Endometrium (tissue), 2 donors: ENCODE results near the gene MPL.

ENCODE experiments used
- FAIRE-seq: peaks from 2 replicates; lab custom pipeline; 2012; peaks lifted over from hg19 to GRCh38; lab: Jason Lieb, UNC
- donor health status: control.
- donor health status: control.

MPL gene

DNA sequence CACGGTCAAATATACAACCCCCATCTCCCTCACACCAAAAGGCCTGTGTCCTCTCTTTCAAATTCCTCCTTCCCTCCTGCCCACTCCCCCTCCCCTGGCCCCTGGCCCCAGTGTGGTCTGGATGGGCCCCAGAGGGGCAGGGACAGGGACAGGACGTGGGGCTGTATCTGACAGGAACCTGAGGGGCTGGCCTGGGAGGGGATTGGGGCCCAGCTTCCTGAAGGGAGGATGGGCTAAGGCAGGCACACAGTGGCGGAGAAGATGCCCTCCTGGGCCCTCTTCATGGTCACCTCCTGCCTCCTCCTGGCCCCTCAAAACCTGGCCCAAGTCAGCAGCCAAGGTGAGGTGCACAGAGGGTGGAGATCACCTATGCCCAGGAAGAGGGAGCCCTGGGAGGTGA, at the start of gene MPL:
TSS of gene MPL (plus strand) at position 231 of the 400 bp plus-strand sequence. CDS start at position 262, 31 bp downstream.
- FAIRE-seq, result no peak

- no peak for FAIRE-seq
Observed at GRCh38 chr1:43288058-43288784, 49.4 kb upstream of the MPL start.

DNA sequence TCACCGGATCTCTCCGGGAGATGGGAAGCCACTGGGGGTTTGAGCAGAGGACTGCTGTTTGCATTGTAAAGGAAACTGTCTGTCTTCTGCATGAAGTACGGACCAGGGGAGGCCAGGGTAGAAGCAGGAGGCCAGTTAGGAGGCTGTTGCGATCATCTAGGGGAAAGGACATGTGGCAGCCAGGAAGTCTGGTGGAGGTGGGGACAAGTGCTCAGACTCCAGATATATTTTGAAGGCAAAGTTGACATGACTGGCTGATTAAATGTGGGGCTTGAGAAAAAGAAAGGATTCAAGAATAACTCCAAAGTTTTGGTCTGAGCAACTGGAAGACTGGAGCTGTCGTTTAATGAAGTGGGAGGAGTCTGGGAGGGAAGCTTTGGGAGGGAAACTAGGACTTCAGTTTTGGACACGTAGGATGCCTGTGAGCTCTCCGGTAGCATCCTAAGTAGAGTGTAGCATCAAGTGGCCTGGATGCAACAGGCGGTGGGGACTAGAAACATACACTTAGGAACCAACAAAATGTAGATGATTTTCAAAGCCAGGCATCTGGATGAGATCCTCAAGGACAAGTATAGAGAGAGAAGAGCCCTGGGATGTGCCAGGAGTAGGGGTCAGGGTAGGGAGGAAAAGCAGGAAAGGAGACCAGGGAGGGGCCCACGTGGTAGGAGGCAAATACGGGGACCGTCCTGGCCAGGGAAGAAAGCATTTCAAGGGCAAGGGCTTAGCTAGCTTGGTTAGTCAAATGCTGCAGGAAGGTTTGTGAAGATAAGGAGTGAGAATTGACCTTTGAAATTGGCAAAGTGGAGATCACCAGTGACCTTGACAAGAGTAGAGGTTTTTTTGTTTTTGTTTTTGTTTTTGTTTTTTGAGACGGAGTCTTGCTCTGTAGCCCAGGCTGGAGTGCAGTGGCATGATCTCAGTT, 48.6 kb upstream of the MPL start:
- FAIRE-seq, result no peak

GRCh38 chr1:43292216-43292615, 45.4 kb upstream of the MPL start:
- FAIRE-seq, result no peak

- FAIRE-seq, result no peak
Observed at GRCh38 chr1:43292679-43293078, 44.9 kb upstream of the MPL start.

- no peak for FAIRE-seq
Observed at GRCh38 chr1:43293176-43293575, 44.4 kb upstream of the MPL start.

DNA sequence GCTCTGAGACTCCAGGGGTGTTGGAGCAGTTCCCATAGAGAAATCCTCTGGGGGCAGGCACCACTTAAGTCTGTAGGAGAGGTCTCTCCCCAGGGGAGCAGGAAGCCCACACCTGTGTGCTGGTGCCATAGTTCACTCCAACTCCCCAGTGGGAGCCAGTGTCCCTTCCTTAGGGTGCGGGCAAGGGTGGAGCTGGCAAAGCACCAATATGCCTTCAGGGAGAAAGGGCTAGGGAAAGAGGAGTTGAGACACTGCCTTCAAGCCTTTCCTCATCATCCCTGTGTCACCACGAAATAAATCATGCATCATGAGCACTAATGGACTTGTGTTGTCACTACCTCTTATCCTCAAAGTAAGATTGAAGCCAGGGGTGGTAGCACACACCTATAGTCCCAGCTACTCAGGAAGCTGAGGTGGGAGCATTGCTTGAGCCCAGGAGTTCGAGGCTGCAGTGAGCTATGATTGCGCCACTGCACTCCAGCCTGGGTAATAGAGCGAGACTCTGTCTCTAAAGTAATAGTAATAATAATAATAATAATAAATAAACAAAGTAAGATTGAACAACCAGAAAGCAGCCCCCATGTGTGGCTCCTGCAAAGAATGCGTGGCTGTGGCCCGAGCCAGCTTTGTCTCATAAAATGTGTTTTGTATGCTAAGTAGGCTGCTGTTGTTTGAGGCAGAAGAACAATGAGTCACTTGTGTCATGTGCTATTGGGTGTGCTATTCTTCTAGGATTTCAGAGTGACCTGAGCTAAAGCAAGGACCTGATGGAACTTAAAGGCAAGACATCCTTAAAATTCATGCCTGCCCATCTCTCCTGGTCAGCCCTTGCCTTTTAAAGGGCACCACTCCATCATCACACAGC, 43.5 kb upstream of the MPL start:
- no peak for FAIRE-seq

- no peak for FAIRE-seq
Observed at GRCh38 chr1:43294761-43295160, 42.9 kb upstream of the MPL start.

- FAIRE-seq, result no peak
Observed at GRCh38 chr1:43296207-43296606, 41.4 kb upstream of the MPL start.

DNA sequence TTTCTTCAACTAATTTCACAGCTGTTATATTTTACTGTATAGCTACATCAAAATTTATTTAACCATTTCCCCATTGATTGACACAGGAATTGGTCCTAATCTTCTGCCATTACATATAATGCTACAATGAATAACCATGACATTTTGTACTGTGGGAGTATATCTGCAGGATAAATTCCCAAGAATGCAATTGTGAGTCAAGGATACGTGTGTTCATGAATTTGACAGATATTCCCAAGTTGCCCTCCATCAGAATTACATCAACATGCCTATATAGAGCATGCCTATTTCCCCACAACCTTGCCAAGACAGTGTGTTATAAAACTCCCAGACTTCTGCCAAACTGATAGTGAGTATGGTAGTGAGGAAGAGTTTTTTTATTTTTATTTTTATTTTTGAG, 39.6 kb upstream of the MPL start:
- no peak for FAIRE-seq

DNA sequence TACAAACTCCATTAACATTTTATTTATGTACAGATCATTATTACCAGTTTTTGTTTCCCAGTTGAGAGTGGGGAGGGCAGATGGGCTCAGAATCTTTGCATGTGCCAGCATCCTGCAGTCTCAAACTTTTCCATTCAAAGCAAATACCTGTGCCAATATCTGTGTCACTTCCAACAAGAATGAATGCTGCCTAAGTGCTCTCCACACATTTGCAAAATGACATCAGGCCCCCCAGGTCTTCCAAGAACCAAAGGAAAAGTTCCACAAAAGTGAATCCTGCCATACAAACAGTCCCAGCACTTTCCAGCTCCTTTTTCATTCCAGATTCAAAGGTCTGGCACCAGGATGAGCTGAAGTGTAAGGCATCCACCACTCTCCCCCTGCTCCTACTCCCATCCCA, 38.5 kb upstream of the MPL start:
- no peak for FAIRE-seq

- FAIRE-seq, result no peak
Observed at GRCh38 chr1:43300378-43301094, 37.1 kb upstream of the MPL start, which contains the start of gene TIE1. Gene TIE1, plus strand, starts transcription at chr1:43300982. Its CDS starts 90 bp downstream, at chr1:43301072.

GRCh38 chr1:43302201-43302600, 35.4 kb upstream of the MPL start:
- no peak for FAIRE-seq

DNA sequence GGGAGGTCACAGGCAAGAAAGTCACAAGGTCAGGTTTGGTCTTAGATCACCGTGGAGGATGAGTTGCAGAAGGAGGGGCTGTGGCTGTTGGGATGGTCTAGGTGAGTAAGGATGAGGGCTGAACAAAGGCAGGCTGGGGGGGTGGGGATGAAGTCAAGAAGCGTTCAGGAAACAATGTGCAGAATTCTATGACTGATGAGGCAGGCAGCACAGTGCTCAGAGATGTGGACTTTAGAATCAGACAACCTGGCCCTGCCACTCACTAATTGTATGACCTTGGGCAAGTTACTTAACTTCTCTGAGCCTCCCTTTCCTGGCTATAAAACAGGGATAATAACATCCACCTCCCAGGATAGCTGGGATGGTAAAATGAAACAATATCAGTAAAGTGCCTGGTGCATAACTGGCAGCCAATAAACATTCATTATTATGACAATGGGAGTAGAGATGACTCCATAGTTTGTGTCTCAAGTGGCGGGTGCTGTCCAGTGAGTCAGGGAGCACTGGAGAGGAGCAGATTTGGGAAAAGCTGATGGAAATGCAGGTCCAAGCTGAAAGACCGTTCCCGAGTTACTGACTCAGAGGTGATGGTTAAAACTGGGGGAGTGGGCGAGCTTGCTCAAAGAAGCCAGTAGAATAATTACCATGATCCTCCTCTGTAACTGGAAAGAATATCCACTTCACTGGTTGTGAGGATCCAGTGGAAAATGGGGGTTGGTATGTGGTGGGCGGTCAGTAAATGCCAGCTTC, 34.7 kb upstream of the MPL start:
- FAIRE-seq, result no peak

DNA sequence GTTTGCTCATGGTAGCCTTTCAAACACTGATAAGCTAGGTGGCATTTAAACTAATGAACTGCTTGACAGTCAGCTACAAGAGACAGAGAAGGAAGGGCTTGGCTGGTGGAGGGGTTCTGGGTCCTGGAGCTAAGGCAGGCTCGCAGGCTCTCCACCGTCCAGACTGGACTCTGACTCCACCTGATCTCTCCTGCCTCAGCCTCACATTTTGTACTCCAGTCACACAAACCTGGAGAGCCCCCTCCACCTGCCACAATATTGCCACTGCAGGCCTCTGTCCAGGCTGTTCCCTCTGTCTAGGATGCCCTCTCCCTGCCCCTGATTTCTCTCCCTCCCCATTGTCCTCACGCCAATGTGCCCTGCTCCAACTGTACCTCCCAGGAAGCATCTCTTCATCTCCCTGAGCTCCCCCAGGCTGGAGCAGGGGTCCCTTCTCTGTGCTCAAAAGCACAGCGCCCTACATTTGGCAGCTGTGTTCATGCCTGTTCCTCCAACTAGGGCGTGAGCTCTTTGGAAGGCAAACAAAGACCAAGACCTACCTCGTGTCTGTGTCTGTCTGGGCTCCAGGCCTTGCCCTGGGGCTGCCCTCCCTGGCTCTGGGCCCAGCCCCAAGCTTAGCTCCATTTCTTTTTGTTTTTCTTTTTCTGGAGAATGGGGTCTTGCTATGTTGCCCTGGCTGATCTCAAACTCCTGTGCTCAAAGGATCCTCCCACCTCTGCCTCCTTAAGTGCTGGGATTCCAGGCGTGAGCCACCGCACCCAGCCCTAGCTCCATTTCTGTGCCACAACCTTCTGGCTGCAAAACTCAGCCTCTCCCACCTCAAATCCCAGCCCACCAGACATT, 33.9 kb upstream of the MPL start:
- no peak for FAIRE-seq

DNA sequence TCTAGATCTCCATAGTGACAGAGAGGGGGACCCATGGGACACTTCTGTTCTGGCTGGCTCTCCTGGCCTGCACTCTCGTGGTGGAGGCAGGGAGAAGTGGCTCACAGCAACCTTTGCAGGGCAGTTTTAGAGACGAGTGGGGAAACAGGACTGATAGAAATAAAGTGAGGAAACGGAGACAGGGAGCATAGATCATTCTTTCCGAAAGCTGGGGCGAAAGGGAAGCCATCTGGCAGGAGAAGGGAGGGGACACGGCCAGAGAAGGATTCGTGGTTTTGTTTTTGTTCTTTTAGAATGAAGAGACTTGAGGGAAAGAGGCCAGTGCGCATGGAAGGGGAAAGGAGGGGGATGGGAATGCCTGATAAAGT, 33.3 kb upstream of the MPL start:
- no peak for FAIRE-seq

DNA sequence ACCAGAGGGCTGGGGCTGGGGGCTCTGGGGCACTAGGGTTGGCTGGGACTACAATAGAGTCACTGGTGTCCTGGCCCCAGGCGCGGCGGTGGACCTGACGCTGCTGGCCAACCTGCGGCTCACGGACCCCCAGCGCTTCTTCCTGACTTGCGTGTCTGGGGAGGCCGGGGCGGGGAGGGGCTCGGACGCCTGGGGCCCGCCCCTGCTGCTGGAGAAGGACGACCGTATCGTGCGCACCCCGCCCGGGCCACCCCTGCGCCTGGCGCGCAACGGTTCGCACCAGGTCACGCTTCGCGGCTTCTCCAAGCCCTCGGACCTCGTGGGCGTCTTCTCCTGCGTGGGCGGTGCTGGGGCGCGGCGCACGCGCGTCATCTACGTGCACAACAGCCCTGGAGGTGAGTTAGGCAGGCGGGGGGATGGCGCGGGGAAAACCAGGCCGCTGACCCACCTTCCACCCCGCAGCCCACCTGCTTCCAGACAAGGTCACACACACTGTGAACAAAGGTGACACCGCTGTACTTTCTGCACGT, 32.8 kb upstream of the MPL start:
- no peak for FAIRE-seq

GRCh38 chr1:43305461-43305860, 32.2 kb upstream of the MPL start:
- FAIRE-seq, result no peak

GRCh38 chr1:43305926-43306687, 31.5 kb upstream of the MPL start:
- FAIRE-seq, result no peak
